ENCODE results near the gene OR52E4.

Gene OR52E4

GRCh38 chr11:5928811-5929210 is 48.4 kb downstream of the OR52E4 start:
- no peak for ATAC-seq
- no peak for TF ChIP-seq CSDC2 (CRISPR knock-in tag; IDR thresholded peaks at IDR 0.05)
- TF ChIP-seq OSR1 (CRISPR knock-in tag; IDR thresholded peaks at IDR 0.05): no peak
- TF ChIP-seq ZFP3 (CRISPR knock-in tag; IDR thresholded peaks at IDR 0.05): no peak
- TF ChIP-seq TCF4 (CRISPR knock-in tag; IDR thresholded peaks at IDR 0.05; ENCODE audit: borderline replicate concordance): no peak
- TF ChIP-seq ESRRG (CRISPR knock-in tag; IDR thresholded peaks at IDR 0.05): no peak
- TF ChIP-seq SNAI2 (CRISPR knock-in tag; IDR thresholded peaks at IDR 0.05): no peak
- TF ChIP-seq RARB (CRISPR knock-in tag; IDR thresholded peaks at IDR 0.05): no peak
- no peak for TF ChIP-seq CSRNP3 (CRISPR knock-in tag; IDR thresholded peaks at IDR 0.05)
- TF ChIP-seq TOX (CRISPR knock-in tag; IDR thresholded peaks at IDR 0.05; ENCODE audit: borderline replicate concordance): no peak
- no peak for TF ChIP-seq BACH2 (CRISPR knock-in tag; IDR thresholded peaks at IDR 0.05; ENCODE audit: borderline replicate concordance)
- TF ChIP-seq ZC3H10 (CRISPR knock-in tag; IDR thresholded peaks at IDR 0.05): no peak
- TF ChIP-seq GLIS3 (CRISPR knock-in tag; IDR thresholded peaks at IDR 0.05): no peak
- TF ChIP-seq ZFP30 (CRISPR knock-in tag; IDR thresholded peaks at IDR 0.05): no peak
- TF ChIP-seq ARNTL (CRISPR knock-in tag; IDR thresholded peaks at IDR 0.05; ENCODE audit: borderline replicate concordance, low read depth): no peak
- TF ChIP-seq, protein P1, sequence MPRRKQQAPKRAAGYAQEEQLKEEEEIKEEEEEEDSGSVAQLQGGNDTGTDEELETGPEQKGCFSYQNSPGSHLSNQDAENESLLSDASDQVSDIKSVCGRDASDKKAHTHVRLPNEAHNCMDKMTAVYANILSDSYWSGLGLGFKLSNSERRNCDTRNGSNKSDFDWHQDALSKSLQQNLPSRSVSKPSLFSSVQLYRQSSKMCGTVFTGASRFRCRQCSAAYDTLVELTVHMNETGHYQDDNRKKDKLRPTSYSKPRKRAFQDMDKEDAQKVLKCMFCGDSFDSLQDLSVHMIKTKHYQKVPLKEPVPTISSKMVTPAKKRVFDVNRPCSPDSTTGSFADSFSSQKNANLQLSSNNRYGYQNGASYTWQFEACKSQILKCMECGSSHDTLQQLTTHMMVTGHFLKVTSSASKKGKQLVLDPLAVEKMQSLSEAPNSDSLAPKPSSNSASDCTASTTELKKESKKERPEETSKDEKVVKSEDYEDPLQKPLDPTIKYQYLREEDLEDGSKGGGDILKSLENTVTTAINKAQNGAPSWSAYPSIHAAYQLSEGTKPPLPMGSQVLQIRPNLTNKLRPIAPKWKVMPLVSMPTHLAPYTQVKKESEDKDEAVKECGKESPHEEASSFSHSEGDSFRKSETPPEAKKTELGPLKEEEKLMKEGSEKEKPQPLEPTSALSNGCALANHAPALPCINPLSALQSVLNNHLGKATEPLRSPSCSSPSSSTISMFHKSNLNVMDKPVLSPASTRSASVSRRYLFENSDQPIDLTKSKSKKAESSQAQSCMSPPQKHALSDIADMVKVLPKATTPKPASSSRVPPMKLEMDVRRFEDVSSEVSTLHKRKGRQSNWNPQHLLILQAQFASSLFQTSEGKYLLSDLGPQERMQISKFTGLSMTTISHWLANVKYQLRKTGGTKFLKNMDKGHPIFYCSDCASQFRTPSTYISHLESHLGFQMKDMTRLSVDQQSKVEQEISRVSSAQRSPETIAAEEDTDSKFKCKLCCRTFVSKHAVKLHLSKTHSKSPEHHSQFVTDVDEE (CRISPR knock-in tag; IDR thresholded peaks at IDR 0.05): no peak
- no peak for TF ChIP-seq ISL1 (CRISPR knock-in tag; IDR thresholded peaks at IDR 0.05)
- TF ChIP-seq PATZ1 (CRISPR knock-in tag; IDR thresholded peaks at IDR 0.05; ENCODE audit: borderline replicate concordance): no peak
- TF ChIP-seq ZNF70 (CRISPR knock-in tag; IDR thresholded peaks at IDR 0.05): no peak
- no peak for TF ChIP-seq POU6F1 (CRISPR knock-in tag; IDR thresholded peaks at IDR 0.05; ENCODE audit: borderline replicate concordance, low read depth)

DNA sequence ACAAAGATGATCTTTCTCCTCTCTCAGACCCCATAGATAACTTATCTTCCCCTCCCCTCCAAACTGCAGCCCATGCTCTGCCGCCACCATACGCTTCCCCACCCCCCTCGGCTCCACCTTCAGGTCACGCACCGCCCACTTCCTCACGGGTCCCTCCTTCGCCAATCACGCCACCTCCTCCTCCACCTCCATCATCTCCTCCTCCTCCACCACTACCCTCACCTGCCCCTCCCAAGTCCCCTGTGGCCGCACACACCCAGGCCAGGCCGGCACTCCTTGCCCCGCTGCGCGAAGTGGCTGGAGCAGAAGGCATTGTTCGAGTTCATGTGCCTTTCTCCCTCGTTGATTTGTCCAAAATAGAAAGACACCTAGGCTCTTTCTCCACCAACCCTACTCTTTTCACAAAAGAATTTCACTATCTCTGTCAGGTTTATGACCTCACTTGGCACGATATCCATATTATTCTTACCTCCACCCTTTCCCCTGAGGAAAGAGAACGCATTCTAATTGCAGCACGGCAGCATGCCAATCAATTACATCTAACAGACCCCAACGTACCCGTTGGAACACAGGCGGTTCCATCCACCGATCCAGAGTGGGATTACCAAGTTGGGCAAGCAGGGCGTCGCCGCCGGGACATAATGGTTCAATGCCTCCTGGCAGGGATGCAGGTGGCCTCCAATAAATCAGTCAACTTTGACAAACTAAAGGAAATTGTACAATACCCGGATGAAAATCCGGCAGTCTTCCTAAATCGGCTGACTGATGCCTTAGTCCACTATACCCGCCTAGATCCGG is 49.3 kb downstream of the OR52E4 start:
- TF ChIP-seq OSR1 (CRISPR knock-in tag; IDR thresholded peaks at IDR 0.05) (no peak), RARB (CRISPR knock-in tag; IDR thresholded peaks at IDR 0.05) (no peak)
- ATAC-seq: no peak

DNA sequence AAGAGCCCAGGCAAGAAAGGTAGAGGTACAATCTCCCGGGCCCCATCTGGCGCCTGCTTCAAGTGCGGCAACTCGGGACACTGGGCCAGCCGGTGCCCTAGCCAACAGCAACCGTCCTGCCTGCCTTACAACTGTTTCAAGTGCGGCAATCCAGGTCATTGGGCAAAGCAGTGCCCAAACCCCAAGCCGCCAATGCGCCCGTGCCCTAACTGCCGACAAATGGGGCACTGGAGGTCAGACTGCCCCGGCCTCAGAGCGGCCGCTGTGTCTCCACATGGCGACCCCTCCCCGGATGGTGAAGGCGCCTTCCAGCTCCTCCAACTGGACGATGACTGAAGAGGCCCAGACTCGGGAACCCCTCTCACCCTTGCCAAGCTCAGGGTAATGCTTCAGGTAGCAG is 50.2 kb downstream of the OR52E4 start:
- ATAC-seq: no peak
- TF ChIP-seq TOX (CRISPR knock-in tag; IDR thresholded peaks at IDR 0.05; ENCODE audit: borderline replicate concordance) (no peak), SNAI2 (CRISPR knock-in tag; IDR thresholded peaks at IDR 0.05) (no peak)

GRCh38 chr11:5931061-5931460 is 50.6 kb downstream of the OR52E4 start:
- ATAC-seq: no peak
- no peak for TF ChIP-seq POU6F1 (CRISPR knock-in tag; IDR thresholded peaks at IDR 0.05; ENCODE audit: borderline replicate concordance, low read depth)
- no peak for TF ChIP-seq ESRRG (CRISPR knock-in tag; IDR thresholded peaks at IDR 0.05)
- TF ChIP-seq ZNF565 (CRISPR knock-in tag; conservative IDR thresholded peaks at IDR 0.05; ENCODE audit: low read depth): no peak
- no peak for TF ChIP-seq PATZ1 (CRISPR knock-in tag; IDR thresholded peaks at IDR 0.05; ENCODE audit: borderline replicate concordance)
- TF ChIP-seq ISL1 (CRISPR knock-in tag; IDR thresholded peaks at IDR 0.05): no peak
- TF ChIP-seq, protein P1 (CRISPR knock-in tag; IDR thresholded peaks at IDR 0.05): no peak
- no peak for TF ChIP-seq RARB (CRISPR knock-in tag; IDR thresholded peaks at IDR 0.05)
- TF ChIP-seq ZNF8 (CRISPR knock-in tag; IDR thresholded peaks at IDR 0.05): no peak
- TF ChIP-seq GLIS3 (CRISPR knock-in tag; IDR thresholded peaks at IDR 0.05): no peak
- no peak for TF ChIP-seq OSR1 (CRISPR knock-in tag; IDR thresholded peaks at IDR 0.05)

All from SK-N-SH treated with all-trans-retinoic acid at 6 μM for 48 hours (cell line).